Right renal cortex interstitium (tissue), 3 donors: ENCODE results near the gene NUP62. TPM values are rescaled to one million over a fixed set of nuclear protein-coding genes. Genes with fewer than 3 reads are reported as not detected.

Source experiments
- polyA plus RNA-seq, 3 donors: library from polyadenylated mRNA; unstranded; fragments of 120-200 nt; gene quantifications; one replicate each; pipeline ENCODE4 v1.2.1, GENCODE V29; 2013; ENCODE audit not compliant: insufficient read length in 3 of 3

The NUP62 gene
- polyA plus RNA-seq, 3 donors, result 49.9 to 54.6 (median 53.2) TPM

Other genes starting within 250 kb of the NUP62 start
- gene ADM5, start 239.9 kb downstream of the NUP62 start, polyA plus RNA-seq, result under 1 TPM; 0.64 to 0.67 (median 0.64) TPM
- gene CPT1C, start 238.4 kb downstream of the NUP62 start, polyA plus RNA-seq, result 10 to 100 TPM in 1 of 3 donors, 1 to 10 TPM in 2; 8.0 to 10.9 (median 9.0) TPM
- gene TSKS, start 166.2 kb downstream of the NUP62 start, polyA plus RNA-seq, result under 1 TPM in 2 of 3 donors, not detected in 1; 0.10 to 0.15 TPM
- 10 to 100 TPM; 40.8 to 48.0 (median 43.7) TPM for gene AP2A1, start 162.5 kb downstream of the NUP62 start, polyA plus RNA-seq
- 10 to 100 TPM; 29.3 to 37.1 (median 37.0) TPM for gene FUZ, start 116.2 kb downstream of the NUP62 start, polyA plus RNA-seq
- 10 to 100 TPM; 55.8 to 65.6 (median 56.0) TPM for gene MED25, start 111.2 kb downstream of the NUP62 start, polyA plus RNA-seq
- 100 to 1,000 TPM; 239 to 280 (median 278) TPM for gene PTOV1, start 78.3 kb downstream of the NUP62 start, polyA plus RNA-seq
- 10 to 100 TPM; 33.4 to 43.9 (median 36.2) TPM for gene PNKP, start 61.9 kb downstream of the NUP62 start, polyA plus RNA-seq
- 10 to 100 TPM; 22.8 to 29.3 (median 25.8) TPM for gene AKT1S1, start 52.1 kb downstream of the NUP62 start, polyA plus RNA-seq
- gene TBC1D17, start 51.8 kb downstream of the NUP62 start, polyA plus RNA-seq, result 10 to 100 TPM; 32.9 to 42.0 (median 37.2) TPM
- 1 to 10 TPM; 3.2 to 3.5 (median 3.2) TPM for gene IL4I1, start 32.6 kb downstream of the NUP62 start, polyA plus RNA-seq
- 10 to 100 TPM; 19.7 to 20.8 (median 20.6) TPM for gene ATF5, start 299 bp downstream of the NUP62 start, polyA plus RNA-seq
- 1 to 10 TPM; 3.9 to 4.8 (median 4.6) TPM for gene SIGLEC11, start 31.7 kb upstream of the NUP62 start, polyA plus RNA-seq
- gene VRK3, start 95.9 kb upstream of the NUP62 start, polyA plus RNA-seq, result 10 to 100 TPM; 45.1 to 51.0 (median 46.3) TPM
- gene ZNF473, start 96.5 kb upstream of the NUP62 start, polyA plus RNA-seq, result 10 to 100 TPM; 15.1 to 16.8 (median 16.0) TPM
- gene IZUMO2, start 233.8 kb upstream of the NUP62 start, polyA plus RNA-seq, result under 1 TPM in 1 of 3 donors, not detected in 2; 0.28 TPM